T-helper 17 cell (primary cell): Measurements from ENCODE around the gene APMAP. TPM values are rescaled to one million over a fixed set of nuclear protein-coding genes. Genes with fewer than 3 reads are reported as not detected.
"Not testable (repeated sequence)": the region's sequence is repeated elsewhere in the genome, so short reads cannot be mapped to it uniquely, and the experiment has no call there.

Experiments
- ATAC-seq: fragments of 150-1000 bp; cut with Tn5 transposase; 2 replicates; pipeline ENCODE4 v1.10.0; 2021; ENCODE audit warnings: mild to moderate bottlenecking, moderate library complexity
- DNase-seq, 3 donors: peaks; one replicate each; pipeline versions ENCODE4 v3.0.0 to v3.0.0-alpha.2; 2020 to 2021
- H3K9me3 ChIP-seq: one replicate; pipeline ENCODE4 v1.7.0; 2013; ENCODE audit warnings: low read length, mild to moderate bottlenecking; ENCODE audit not compliant: control insufficient read depth, poor library complexity, severe bottlenecking
- H3K27ac Mint-ChIP-seq: one replicate; pipeline ENCODE4 v1.8.0; 2022; ENCODE audit warnings: mild to moderate bottlenecking, moderate library complexity, mixed read lengths
- H3K27me3 Mint-ChIP-seq: one replicate; pipeline ENCODE4 v1.8.0; 2022; ENCODE audit warnings: mixed read lengths
- H3K36me3 Mint-ChIP-seq: one replicate; pipeline ENCODE4 v1.8.0; 2022; ENCODE audit warnings: low read depth, mixed read lengths
- H3K4me1 Mint-ChIP-seq: one replicate; pipeline ENCODE4 v1.8.0; 2022; ENCODE audit warnings: mild to moderate bottlenecking, mixed read lengths
- H3K4me3 Mint-ChIP-seq: one replicate; pipeline ENCODE4 v1.8.0; 2022; ENCODE audit warnings: mild to moderate bottlenecking, moderate library complexity, mixed read lengths
- total RNA-seq, 4 donors: library from RNA in 2 of 4; stranded (reverse) in 2 of 4; gene quantifications; one replicate each; pipeline ENCODE4 v1.2.3 and lab custom pipeline; 2022 to 2026

The APMAP gene
- total RNA-seq, 2 donors from 2014 or later, result 24.6 to 26.2 TPM

DNA sequence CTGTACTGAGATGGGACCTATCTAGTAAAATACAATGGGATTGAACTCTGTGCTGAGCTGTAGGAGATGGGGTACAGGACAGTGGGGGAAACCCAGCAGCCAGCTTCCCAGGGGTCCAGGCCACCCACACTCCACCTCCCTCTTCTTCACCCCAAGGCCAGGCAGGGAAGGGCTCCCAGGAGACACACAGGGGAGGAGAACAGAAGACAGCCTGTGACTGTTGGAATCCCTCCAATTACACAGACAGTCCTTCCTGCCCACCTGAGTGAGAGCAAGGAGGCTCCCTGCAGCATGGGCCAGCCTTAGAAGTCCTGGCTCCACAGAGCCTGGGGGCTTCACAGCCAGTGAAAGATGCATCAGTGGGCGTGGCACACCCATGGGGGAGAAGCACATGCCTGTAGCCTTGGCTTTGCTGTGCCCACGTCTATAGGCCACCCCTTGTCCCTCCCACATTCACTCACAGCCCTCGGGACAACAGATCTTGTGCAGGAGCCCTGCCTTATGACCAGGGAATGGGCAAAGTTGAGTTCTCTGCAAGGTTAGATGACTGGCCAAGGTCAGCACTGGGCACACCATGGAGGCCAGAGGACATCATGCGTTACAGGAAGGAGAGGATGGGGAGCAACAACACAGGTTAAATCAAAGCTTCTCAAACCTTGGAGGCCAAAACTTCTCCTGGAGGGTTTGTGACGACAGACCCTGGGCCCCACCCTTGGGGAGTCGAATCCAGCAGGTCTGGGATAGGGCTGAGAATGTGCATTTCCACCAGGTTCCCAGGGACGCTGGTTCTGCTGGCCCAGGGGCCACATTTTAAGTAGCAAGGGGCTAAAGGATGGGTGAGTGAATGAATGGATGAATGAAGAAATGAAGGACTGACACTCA, 55.8 kb downstream of the APMAP start:
- H3K9me3 ChIP-seq, result no peaks in the 10 kb centered on the region
- no peaks in the 10 kb centered on the region for H3K36me3 Mint-ChIP-seq
- H3K4me3 Mint-ChIP-seq, result no peak overlapping the region
- no peak overlapping the region for H3K27ac Mint-ChIP-seq
- no peak for ATAC-seq
- peaks cover 10% of the 10 kb centered on the region for H3K4me1 Mint-ChIP-seq
- no peaks in the 10 kb centered on the region for H3K27me3 Mint-ChIP-seq
- DNase-seq, result no peak

DNA sequence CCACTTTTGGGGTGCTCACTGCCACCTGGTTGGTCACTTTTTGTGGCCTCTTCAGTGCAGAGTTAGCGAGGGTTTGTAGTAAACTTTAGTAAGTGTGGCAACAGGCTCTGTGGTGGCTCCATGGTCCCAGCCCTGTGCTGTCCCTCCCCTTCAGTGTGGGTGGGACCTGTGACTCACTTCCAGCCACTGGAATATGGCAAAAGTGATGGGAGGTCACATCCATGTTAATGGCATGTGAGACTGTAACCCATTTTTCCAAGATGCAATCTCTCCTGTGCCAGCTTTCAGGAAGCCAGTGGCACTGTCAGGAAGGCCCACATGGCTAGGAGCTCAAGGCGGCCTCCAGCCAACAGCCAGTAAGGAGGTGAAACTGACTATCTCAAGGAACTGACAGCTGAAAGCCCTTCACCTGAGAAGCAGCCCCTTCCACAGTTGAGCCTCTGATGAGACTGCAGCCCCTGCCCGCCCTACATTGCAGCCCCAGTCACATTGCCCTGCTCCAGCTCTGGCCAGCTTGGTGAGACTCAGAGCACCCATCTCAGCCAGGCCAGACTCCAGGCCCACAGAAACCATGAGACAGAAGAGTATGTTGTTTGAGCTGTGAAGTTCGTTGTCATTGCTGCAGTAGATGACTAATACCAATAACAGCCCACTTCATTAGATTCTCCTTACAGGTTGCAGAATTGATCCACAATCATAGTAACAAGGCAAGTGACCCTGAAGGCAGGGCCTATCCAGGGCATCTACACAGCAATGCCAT, 56.6 kb downstream of the APMAP start:
- Mint-ChIP-seq H3K4me1 (peaks cover 16% of the 10 kb centered on the region), H3K36me3 (no peaks in the 10 kb centered on the region), H3K27me3 (no peaks in the 10 kb centered on the region), H3K4me3 (no peak overlapping the region), H3K27ac (no peak overlapping the region)
- DNase-seq (no peak), ATAC-seq (no peak)
- H3K9me3 ChIP-seq, result no peaks in the 10 kb centered on the region

DNA sequence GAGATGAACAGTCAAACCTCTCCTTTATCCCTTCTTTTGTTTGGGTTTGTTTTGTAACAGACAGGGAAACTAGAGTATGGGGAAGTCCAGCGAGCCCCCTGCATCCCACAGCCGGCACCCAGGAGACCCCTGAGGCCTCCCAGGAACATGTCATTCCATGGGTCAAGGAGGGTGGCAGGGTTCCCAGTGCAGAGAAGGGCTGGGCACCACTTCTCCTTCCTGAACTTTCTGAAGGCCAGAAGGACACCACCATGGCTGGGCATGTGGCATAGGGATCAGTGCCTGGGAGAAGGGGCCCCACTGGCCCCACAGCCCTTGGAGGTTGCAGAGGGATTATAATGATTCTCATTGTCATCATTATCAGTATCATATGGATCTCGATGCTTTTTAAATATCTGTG, 57.4 kb downstream of the APMAP start:
- Mint-ChIP-seq H3K4me3 (no peak overlapping the region), H3K27ac (no peak overlapping the region), H3K36me3 (no peaks in the 10 kb centered on the region), H3K4me1 (peaks cover 16% of the 10 kb centered on the region), H3K27me3 (no peaks in the 10 kb centered on the region)
- H3K9me3 ChIP-seq, result no peaks in the 10 kb centered on the region
- ATAC-seq, result no peak
- DNase-seq, result no peak

DNA sequence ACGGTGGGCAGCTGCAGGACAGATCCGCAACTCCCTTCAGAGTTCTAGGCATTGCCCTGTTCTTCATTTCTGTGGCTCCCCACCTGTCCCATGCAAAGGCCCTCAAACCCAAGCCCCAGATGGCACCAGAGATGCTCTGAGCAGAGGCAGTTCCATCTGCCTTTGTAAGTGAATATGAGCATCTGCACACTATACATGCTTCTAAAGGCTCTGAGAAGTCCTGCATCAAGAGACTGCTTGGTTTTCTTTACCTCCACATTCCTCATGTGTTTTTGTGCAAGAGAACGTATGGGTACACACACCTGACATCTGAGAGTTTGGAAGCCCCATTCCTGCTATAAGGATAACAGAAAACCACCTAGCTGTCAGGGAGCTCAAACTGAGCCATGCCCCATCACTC, 57.8 kb downstream of the APMAP start:
- no peaks in the 10 kb centered on the region for H3K27me3 Mint-ChIP-seq
- H3K4me1 Mint-ChIP-seq, result peaks cover 16% of the 10 kb centered on the region
- DNase-seq, result no peak
- no peak overlapping the region for H3K27ac Mint-ChIP-seq
- no peak overlapping the region for H3K4me3 Mint-ChIP-seq
- ATAC-seq, result no peak
- H3K36me3 Mint-ChIP-seq, result no peaks in the 10 kb centered on the region
- H3K9me3 ChIP-seq, result no peaks in the 10 kb centered on the region

DNA sequence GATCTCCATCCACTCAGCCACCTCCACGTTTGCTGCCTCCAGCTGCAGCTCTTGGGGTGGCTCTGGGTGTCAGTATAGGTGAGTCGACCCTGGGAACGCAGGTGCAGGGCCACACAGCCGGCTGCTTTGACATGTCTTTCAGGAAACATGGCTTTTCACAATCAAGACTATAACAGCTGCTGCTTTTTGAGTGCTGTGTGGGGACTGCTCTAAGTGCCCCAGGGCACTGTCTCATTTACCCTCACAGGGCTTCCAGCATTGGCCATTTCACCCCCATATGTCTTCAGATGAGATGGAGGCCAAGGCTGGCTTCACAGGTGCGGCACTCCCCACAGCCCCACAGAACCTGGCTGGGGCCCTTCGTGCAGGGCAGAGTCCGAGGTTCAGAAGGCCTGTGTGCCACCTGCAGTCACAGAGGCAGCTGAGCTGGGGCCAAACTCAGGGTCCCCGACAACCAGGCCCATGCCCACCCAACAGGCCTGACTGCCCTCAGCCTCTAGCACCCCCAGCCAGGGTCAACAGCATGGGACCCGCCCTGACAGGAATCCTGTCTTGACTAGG, 58.4 kb downstream of the APMAP start:
- Mint-ChIP-seq H3K27ac (no peak overlapping the region), H3K4me3 (no peak overlapping the region), H3K4me1 (peaks cover 16% of the 10 kb centered on the region), H3K27me3 (no peaks in the 10 kb centered on the region), H3K36me3 (no peaks in the 10 kb centered on the region)
- H3K9me3 ChIP-seq, result no peaks in the 10 kb centered on the region
- DNase-seq, result no peak
- ATAC-seq, result no peak

DNA sequence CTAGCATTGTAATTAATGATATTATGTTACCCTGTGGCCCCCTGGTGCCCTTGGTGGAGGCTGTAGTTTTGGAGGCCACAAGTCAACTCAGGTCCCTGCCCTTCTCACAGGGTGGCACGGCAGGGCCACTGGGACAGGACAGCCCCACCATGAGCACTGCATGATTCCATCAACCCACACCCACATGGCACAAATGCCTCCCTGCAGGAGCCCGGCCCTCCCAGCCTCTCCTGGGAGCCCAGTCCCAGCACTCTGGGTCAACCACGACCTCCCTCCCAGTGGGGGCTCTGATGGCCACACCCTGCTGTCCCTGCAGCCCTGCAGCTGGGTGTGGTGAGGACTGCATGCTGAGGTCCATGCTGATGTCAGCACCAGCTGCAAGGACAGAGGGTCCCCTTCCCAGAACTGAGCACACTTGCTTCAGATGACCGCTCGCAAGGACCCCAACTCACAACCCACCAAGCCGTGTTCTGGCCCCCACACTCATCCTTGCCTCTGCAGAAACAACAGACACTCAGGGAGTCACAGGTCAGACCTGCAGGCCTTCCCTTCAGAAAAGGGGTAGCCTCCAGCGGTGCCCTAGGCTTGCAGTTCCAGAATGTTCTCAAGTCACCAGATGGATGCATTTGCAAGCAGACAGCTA, 59.2 kb downstream of the APMAP start:
- H3K36me3 Mint-ChIP-seq, result no peaks in the 10 kb centered on the region

DNA sequence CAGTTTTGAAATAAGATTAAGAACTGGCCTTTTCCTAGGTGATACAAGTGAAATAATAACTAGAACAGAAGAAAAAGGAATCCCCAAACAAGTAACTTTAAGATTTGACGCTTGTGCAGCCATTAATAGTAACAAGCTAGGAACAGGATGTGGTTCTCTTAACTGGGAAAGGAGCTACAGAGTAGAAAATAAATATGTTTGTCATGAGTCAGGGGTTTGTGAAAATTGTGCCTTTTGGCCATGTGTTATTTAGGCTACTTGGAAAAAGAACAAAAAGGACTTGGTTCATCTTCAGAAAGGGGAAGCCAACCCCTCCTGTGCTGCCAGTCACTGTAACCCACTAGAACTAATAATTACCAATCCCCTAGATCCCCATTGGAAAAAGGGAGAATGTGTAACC, 60.7 kb downstream of the APMAP start:
- not testable (repeated sequence) for DNase-seq, ATAC-seq, H3K36me3 Mint-ChIP-seq, H3K27me3 Mint-ChIP-seq, H3K9me3 ChIP-seq
- H3K4me1 Mint-ChIP-seq, result peaks cover 16% of the 10 kb centered on the region
- peak overlapping the region; percentile 27 for H3K27ac Mint-ChIP-seq
- peak overlapping the region; percentile 47 for H3K4me3 Mint-ChIP-seq

More for the DNA sequence above, 59.2 kb downstream of the APMAP start:
- Mint-ChIP-seq H3K4me1 (peaks cover 16% of the 10 kb centered on the region), H3K27ac (no peak overlapping the region), H3K4me3 (no peak overlapping the region), H3K27me3 (no peaks in the 10 kb centered on the region)
- ATAC-seq (no peak), DNase-seq (no peak)
- no peaks in the 10 kb centered on the region for H3K9me3 ChIP-seq

DNA sequence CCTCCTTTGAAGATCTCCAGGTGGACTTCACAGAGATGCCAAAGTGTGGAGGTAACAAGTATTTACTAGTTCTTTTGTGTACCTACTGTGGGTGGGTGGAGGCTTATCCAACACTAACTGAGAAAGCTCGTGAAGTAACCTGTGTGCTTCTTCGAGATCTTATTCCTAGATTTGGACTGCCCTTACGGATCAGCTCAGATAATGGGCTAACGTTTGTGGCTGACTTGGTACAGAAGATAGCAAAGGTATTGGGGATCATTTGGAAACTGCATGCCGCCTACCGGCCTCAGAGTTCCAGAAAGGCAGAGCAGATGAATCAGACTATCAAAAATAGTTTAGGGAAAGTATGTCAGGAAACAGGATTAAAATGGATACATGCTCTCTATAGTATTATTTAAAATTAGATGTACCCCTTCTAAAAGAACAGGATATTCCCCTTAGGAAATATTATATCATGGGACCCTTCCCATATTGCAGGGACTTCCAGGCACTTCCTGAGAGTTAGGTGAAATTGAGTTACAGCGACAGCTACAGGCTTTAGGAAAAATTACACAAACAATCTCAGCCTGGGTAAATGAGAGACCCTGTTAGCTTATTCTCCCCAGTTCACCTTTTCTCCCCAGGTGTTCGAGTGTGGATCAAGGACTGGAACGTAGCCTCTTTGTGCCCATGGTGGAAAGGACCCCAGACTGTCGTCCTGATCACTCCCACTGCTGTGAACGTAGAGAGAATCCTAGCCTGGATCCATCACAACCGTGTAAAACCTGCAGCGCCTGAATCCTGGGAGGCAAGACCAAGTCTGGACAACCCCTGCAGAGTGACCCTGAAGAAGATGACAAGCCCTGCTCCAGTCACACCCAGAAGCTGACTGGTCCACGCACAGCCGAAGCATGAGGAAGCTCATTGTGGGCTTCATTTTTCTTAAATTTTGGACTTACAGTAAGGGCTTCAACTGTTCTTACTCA, 61.5 kb downstream of the APMAP start:
- not testable (repeated sequence) for H3K27me3 Mint-ChIP-seq, H3K9me3 ChIP-seq, ATAC-seq, DNase-seq, H3K36me3 Mint-ChIP-seq
- Mint-ChIP-seq H3K4me3 (peak overlapping the region; percentile 21), H3K4me1 (peaks cover 16% of the 10 kb centered on the region), H3K27ac (peak overlapping the region; percentile 78)

DNA sequence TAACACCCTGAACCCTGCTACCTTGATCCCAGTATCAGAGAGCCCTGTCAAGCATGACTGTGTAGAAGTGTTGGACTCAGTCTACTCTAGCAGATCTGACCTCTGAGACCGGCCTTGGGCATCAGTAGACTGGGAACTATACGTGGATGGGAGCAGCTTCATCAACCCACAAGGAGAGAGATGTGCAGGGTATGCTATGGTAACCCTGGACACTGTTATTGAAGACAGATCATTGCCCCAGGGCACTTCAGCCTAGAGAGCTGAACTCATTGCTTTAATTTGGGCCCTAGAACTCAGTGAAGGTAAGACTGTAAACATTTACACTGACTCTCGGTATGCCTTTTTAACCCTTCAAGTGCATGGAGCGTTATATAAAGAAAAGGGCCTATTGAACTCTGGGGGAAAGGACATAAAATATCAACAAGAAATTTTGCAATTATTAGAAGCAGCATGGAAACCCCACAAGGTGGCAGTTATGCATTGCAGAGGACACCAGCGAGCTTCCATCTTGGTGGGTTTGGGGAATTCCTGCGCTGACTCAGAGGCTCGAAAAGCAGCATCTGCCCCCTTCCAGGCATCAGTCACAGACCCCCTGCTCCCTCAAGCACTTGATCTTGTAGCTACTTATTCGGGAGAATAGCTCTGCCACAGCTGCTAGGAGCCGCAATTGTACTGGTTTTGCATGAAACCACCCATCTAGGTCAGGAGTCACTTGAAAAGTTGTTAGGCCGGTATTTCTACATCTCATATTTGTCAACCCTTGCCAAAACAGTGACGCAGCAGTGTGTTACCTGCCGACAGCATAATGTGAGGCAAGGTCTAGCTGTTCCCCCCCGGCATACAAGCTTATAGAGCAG, 62.5 kb downstream of the APMAP start:
- not testable (repeated sequence) for DNase-seq, H3K36me3 Mint-ChIP-seq, ATAC-seq, H3K27ac Mint-ChIP-seq, H3K27me3 Mint-ChIP-seq, H3K4me3 Mint-ChIP-seq, H3K9me3 ChIP-seq
- H3K4me1 Mint-ChIP-seq, result peaks cover 16% of the 10 kb centered on the region

DNA sequence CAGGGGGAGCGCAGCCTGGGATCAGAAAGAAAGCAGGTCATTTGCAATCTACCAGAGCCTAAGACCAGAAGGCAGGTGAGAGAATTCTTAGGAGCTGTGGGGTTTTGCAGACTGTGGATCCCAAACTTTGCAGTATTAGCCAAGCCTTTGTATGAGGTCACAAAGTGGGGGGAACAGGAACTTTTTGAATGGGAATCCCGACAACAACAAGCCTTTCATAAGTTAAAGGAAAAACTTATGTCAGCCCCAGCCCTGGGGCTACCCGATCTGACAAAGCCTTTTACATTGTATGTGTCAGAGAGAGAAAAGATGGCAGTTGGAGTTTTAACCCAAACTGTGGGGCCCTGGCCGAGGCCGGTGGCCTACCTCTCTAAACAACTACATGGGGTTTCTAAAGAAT, 63.3 kb downstream of the APMAP start:
- peaks cover 16% of the 10 kb centered on the region for H3K4me1 Mint-ChIP-seq
- H3K27ac Mint-ChIP-seq, ATAC-seq, H3K4me3 Mint-ChIP-seq, H3K27me3 Mint-ChIP-seq, H3K36me3 Mint-ChIP-seq, H3K9me3 ChIP-seq, DNase-seq: not testable (repeated sequence)

DNA sequence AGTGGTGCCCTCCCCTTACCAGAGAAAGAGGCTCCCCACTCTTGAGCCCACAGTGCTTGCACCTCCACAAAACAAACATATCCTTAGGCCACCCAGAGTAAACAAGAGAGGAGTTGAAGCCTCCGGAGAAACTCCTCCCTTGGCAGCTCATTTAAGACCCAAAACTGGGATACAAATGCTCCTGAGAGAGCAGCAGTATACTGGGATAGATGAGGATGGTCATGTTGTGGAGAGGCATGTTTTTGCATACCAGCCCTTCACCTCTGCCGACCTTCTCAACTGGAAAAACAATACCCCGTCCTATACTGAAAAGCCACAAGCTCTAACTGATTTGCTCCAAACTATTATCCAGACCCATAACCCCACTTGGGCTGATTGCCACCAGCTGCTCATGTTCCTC, 71.8 kb downstream of the APMAP start:
- ATAC-seq, H3K4me1 Mint-ChIP-seq, DNase-seq, H3K36me3 Mint-ChIP-seq, H3K4me3 Mint-ChIP-seq, H3K9me3 ChIP-seq, H3K27ac Mint-ChIP-seq: not testable (repeated sequence)
- peaks cover 32% of the 10 kb centered on the region for H3K27me3 Mint-ChIP-seq
